Measurements from ENCODE around the gene CPD.
"Not testable (repeated sequence)": the region's sequence is repeated elsewhere in the genome, so short reads cannot be mapped to it uniquely, and the experiment has no call there.

Gene CPD

GRCh38 chr17:30339086-30339485, 39.6 kb upstream of the CPD start:
- DNase-seq (ENCODE audit: low read depth), result no peak
- H3K4me3 ChIP-seq (ENCODE audit: low read depth, low read length), result no peak overlapping the region
- TF ChIP-seq, protein P1, sequence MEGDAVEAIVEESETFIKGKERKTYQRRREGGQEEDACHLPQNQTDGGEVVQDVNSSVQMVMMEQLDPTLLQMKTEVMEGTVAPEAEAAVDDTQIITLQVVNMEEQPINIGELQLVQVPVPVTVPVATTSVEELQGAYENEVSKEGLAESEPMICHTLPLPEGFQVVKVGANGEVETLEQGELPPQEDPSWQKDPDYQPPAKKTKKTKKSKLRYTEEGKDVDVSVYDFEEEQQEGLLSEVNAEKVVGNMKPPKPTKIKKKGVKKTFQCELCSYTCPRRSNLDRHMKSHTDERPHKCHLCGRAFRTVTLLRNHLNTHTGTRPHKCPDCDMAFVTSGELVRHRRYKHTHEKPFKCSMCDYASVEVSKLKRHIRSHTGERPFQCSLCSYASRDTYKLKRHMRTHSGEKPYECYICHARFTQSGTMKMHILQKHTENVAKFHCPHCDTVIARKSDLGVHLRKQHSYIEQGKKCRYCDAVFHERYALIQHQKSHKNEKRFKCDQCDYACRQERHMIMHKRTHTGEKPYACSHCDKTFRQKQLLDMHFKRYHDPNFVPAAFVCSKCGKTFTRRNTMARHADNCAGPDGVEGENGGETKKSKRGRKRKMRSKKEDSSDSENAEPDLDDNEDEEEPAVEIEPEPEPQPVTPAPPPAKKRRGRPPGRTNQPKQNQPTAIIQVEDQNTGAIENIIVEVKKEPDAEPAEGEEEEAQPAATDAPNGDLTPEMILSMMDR (IDR thresholded peaks at IDR 0.05; ENCODE audit: low read depth, low read length, missing control alignments), result no peak

DNA sequence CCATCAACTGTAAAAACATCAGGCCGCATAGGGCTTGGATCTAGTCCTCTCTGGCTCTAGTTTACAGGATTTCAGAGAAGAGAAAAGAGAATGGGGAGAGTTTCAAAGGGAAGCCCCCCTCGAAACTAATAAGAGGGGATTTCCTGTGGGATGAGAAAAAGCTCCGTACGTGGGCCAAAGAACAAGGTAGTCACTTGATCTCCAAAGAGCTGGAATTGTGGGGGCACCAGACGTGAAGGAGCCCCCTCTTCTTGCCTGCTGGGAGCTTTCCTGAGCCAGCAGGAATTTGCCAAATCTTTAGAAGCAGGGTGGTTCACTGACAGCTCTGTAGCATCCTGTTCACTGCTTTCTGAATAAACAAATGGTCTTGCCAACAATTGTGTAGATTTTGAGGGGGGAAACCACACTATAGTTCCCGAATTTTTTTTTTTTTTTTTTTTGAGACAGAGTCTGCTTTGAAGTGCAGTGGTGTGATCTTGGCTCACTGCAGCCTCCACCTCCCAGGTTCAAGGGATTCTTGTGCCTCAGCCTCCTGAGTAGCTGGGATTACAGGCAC, 37.8 kb upstream of the CPD start:
- TF ChIP-seq, protein P1 (IDR thresholded peaks at IDR 0.05; ENCODE audit: low read depth, low read length, missing control alignments), result no peak
- no peak overlapping the region for H3K4me3 ChIP-seq (ENCODE audit: low read depth, low read length)
- no peak for DNase-seq (ENCODE audit: low read depth)

DNA sequence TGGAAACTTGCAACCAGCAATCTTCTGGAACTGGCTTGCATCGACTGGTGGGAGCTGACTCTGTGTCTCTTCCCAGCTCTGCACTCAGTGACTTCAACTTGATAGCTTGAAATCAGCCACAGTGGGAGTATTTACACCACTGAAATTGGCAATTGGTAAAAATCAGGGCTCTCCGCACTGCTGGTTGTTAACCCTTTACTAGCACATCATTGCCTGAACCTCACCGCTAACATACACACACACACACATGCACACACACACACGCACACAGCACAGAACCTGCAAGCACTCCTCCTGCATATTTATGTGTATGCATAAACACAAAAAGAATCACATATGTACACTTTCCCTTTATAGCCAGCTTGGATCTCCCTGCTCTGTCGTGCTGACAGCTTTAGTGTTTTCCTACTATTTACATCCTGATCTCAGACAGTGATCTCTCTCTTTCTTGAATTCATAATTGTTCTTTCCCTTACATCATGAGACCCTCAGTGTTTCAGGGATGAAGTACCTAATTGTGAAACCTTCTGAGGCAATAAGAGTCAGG, 37.0 kb upstream of the CPD start:
- no peak for DNase-seq (ENCODE audit: low read depth)
- TF ChIP-seq, protein P1 (IDR thresholded peaks at IDR 0.05; ENCODE audit: low read depth, low read length, missing control alignments), result no peak
- H3K4me3 ChIP-seq (ENCODE audit: low read depth, low read length), result no peak overlapping the region

GRCh38 chr17:30343244-30343643, 35.5 kb upstream of the CPD start:
- not testable (repeated sequence) for H3K4me3 ChIP-seq (ENCODE audit: low read depth, low read length); DNase-seq (ENCODE audit: low read depth)

GRCh38 chr17:30343796-30344195, 34.9 kb upstream of the CPD start:
- TF ChIP-seq, protein P1 (IDR thresholded peaks at IDR 0.05; ENCODE audit: low read depth, low read length, missing control alignments), result no peak
- H3K4me3 ChIP-seq (ENCODE audit: low read depth, low read length), result no peak overlapping the region
- DNase-seq (ENCODE audit: low read depth), result no peak

DNA sequence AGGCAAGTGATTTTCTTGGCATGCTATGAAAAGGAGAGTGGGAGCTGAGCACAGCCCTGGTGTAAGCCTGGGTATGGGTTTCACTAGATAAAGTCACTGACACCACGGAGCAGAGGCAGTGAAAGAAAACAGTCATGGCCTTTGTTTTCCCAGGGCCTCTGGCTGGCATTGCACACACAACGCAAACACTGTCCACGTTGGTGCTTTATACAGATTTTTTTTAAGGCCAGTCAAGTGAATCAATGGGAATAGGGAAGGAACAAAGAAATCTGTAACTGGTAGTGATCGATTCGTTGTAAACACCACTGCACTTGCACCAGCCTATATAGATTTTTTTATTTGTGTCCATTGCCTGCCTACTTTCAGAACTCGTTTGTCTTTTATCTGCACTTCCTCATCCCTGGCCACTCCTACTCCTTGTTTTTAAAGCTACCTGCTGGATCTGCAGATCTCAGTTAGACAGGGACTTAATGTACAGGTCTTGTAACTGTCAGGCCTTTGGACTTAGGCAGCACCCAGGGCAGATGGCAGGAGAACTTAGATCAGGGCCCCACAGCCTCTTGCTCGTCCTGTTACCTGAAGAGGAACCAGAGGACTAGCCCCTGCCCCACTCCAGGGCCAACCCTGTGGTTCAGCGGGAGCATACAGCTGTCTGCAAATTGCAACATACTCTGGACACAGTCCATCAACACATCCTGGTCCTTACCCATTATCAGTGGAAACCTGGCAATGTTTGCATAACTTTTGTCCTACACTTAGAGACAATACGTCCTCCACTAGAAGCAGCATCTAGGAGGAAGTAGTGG, 34.2 kb upstream of the CPD start:
- TF ChIP-seq, protein P1 (IDR thresholded peaks at IDR 0.05; ENCODE audit: low read depth, low read length, missing control alignments), result no peak
- DNase-seq (ENCODE audit: low read depth), result no peak
- H3K4me3 ChIP-seq (ENCODE audit: low read depth, low read length), result no peak overlapping the region

DNA sequence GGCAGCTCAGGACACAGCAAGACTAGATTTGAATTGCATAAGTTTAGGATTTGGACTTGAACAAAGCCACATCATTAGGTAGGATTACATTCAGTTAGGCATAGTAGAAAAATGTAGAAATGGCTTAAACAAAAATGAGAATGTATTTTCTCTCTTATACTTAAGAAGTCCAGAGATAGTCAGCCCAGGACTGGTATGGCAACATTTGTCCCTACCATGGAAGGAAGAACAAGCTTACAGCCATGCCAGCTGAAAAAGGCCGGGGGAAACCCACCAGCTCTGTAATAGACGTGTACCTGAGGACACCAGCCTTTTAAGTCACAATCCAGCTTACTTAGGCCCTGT, 33.7 kb upstream of the CPD start:
- H3K4me3 ChIP-seq (ENCODE audit: low read depth, low read length), result no peak overlapping the region
- DNase-seq (ENCODE audit: low read depth), result no peak
- TF ChIP-seq, protein P1 (IDR thresholded peaks at IDR 0.05; ENCODE audit: low read depth, low read length, missing control alignments), result no peak
